H9 (cell line): ENCODE data around the gene MAML3. TPM values are rescaled to one million over a fixed set of nuclear protein-coding genes. Genes with fewer than 3 reads are reported as not detected.

Experiments used
- DNase-seq: peaks from one replicate; pipeline ENCODE4 v3.0.0-alpha.2; 2017
- H2AFZ ChIP-seq: one replicate; pipeline ENCODE4 v1.6.1; 2013; ENCODE audit warnings: mild to moderate bottlenecking, low read length, control low read depth, moderate library complexity
- H2AK5ac ChIP-seq: 2 replicates; pipeline ENCODE4 v1.6.1; 2013; ENCODE audit warnings: low read length, control low read depth, mixed read lengths; ENCODE audit not compliant: insufficient read length
- H2BK120ac ChIP-seq: one replicate; pipeline ENCODE4 v1.6.1; 2013; ENCODE audit warnings: low read depth, mild to moderate bottlenecking, low read length, control low read depth, inconsistent platforms; ENCODE audit not compliant: poor library complexity, severe bottlenecking
- H2BK12ac ChIP-seq: 2 replicates; pipeline ENCODE4 v1.6.1; 2013; ENCODE audit warnings: low read length, control low read depth, mixed read lengths, low read depth; ENCODE audit not compliant: insufficient read length
- H2BK15ac ChIP-seq: 2 replicates; pipeline ENCODE4 v1.6.1; 2013; ENCODE audit warnings: low read depth, low read length, control low read depth
- H2BK20ac ChIP-seq: one replicate; pipeline ENCODE4 v1.6.1; 2013; ENCODE audit warnings: low read depth, mild to moderate bottlenecking, low read length, control low read depth, inconsistent platforms; ENCODE audit not compliant: poor library complexity, severe bottlenecking
- H2BK5ac ChIP-seq: 2 replicates; pipeline ENCODE4 v1.6.1; 2013; ENCODE audit warnings: low read length, control low read depth, mixed read lengths; ENCODE audit not compliant: insufficient read length
- H3K14ac ChIP-seq: 2 replicates; pipeline ENCODE4 v1.6.1; 2013; ENCODE audit warnings: low read length, control low read depth; ENCODE audit not compliant: insufficient read depth
- H3K18ac ChIP-seq: 2 replicates; pipeline ENCODE4 v1.6.1; 2013; ENCODE audit warnings: low read depth, mild to moderate bottlenecking, mixed read lengths, low read length, control low read depth; ENCODE audit not compliant: insufficient read length
- H3K23ac ChIP-seq: 2 replicates; pipeline ENCODE4 v1.6.1; 2013; ENCODE audit warnings: low read length, control low read depth, mixed read lengths, low read depth; ENCODE audit not compliant: insufficient read length
- H3K23me2 ChIP-seq: 2 replicates; pipeline ENCODE4 v1.6.1; 2013; ENCODE audit warnings: low read depth, mild to moderate bottlenecking, mixed read lengths, low read length, control low read depth; ENCODE audit not compliant: insufficient read length, poor library complexity, severe bottlenecking
- H3K27ac ChIP-seq: 2 replicates; pipeline ENCODE4 v1.5.1; 2013; ENCODE audit warnings: low read length, control low read depth, mixed read lengths, low read depth; ENCODE audit not compliant: insufficient read length
- H3K27me3 ChIP-seq: 2 replicates; pipeline ENCODE4 v1.6.1; 2013; ENCODE audit warnings: low read length, control low read depth, inconsistent platforms; ENCODE audit not compliant: insufficient read depth
- H3K4ac ChIP-seq: 2 replicates; pipeline ENCODE4 v1.6.1; 2013; ENCODE audit warnings: low read depth, mild to moderate bottlenecking, control low read depth, inconsistent platforms, low read length, moderate library complexity
- H3K4me1 ChIP-seq: 2 replicates; pipeline ENCODE4 v1.6.1; 2013; ENCODE audit warnings: low read length, control low read depth, inconsistent platforms; ENCODE audit not compliant: insufficient read depth
- H3K4me2 ChIP-seq: 2 replicates; pipeline ENCODE4 v1.6.1; 2013; ENCODE audit warnings: low read length, control low read depth, mixed read lengths; ENCODE audit not compliant: insufficient read length, insufficient read depth
- H3K56ac ChIP-seq: 2 replicates; pipeline ENCODE4 v1.6.1; 2013; ENCODE audit warnings: low read depth, mild to moderate bottlenecking, mixed read lengths, low read length, control low read depth; ENCODE audit not compliant: insufficient read length
- H3K79me1 ChIP-seq: 2 replicates; pipeline ENCODE4 v1.6.1; 2013; ENCODE audit warnings: low read depth, mild to moderate bottlenecking, moderate library complexity, low read length, control low read depth, inconsistent platforms; ENCODE audit not compliant: insufficient read depth, poor library complexity, severe bottlenecking
- H3K79me2 ChIP-seq: 2 replicates; pipeline ENCODE4 v1.6.1; 2013; ENCODE audit warnings: low read length, control low read depth, inconsistent platforms; ENCODE audit not compliant: insufficient read depth
- H3K9ac ChIP-seq: 2 replicates; pipeline ENCODE4 v1.6.1; 2013; ENCODE audit warnings: low read length, control low read depth, mixed read lengths; ENCODE audit not compliant: insufficient read length; ENCODE audit errors: extremely low read depth
- H3K9me3 ChIP-seq: one replicate; pipeline ENCODE4 v1.6.1; 2013; ENCODE audit warnings: low read depth, low read length, inconsistent platforms; ENCODE audit not compliant: control insufficient read depth
- H3T11ph ChIP-seq: one replicate; pipeline ENCODE4 v1.6.1; 2013; ENCODE audit warnings: mild to moderate bottlenecking, low read length, control low read depth, inconsistent platforms
- H4K20me1 ChIP-seq: one replicate; pipeline ENCODE4 v1.6.1; 2013; ENCODE audit not compliant: control insufficient read depth, insufficient read length, insufficient read depth
- H4K5ac ChIP-seq: 2 replicates; pipeline ENCODE4 v1.6.1; 2013; ENCODE audit warnings: low read depth, mild to moderate bottlenecking, mixed read lengths, low read length, control low read depth; ENCODE audit not compliant: insufficient read length
- H4K8ac ChIP-seq: replicated peaks from 2 replicates; pipeline ENCODE4 v1.6.1; 2013; ENCODE audit warnings: low read length, control low read depth, mixed read lengths, low read depth; ENCODE audit not compliant: insufficient read length
- H4K91ac ChIP-seq: 2 replicates; pipeline ENCODE4 v1.6.1; 2013; ENCODE audit warnings: low read depth, mild to moderate bottlenecking, moderate library complexity, mixed read lengths, low read length, control low read depth; ENCODE audit not compliant: insufficient read length
- H3K27ac Mint-ChIP-seq, 3 experiments: 2 replicates in 2 of 3; 3 replicates in 1 of 3; pipeline ENCODE4 v1.8.0; 2020 to 2021; ENCODE audit warnings: mixed read lengths in 3 of 3, mild to moderate bottlenecking in 1 of 3, moderate library complexity in 1 of 3
- H3K27me3 Mint-ChIP-seq: 2 replicates; pipeline ENCODE4 v1.8.0; 2021; ENCODE audit warnings: low read depth, mild to moderate bottlenecking, moderate library complexity, mixed read lengths
- H3K36me3 Mint-ChIP-seq, 3 experiments: 2 replicates in 2 of 3; 3 replicates in 1 of 3; pipeline ENCODE4 v1.8.0; 2020 to 2021; ENCODE audit warnings: low read depth in 3 of 3, mixed read lengths in 3 of 3; ENCODE audit not compliant: insufficient read depth in 1 of 3
- H3K4me1 Mint-ChIP-seq, 2 experiments: 2 replicates each; pipeline ENCODE4 v1.8.0; 2020; ENCODE audit warnings: mixed read lengths in 2 of 2
- H3K4me3 Mint-ChIP-seq, 2 experiments: 2 replicates in 1 of 2; 3 replicates in 1 of 2; pipeline ENCODE4 v1.8.0; 2020 to 2021; ENCODE audit warnings: mild to moderate bottlenecking in 2 of 2, mixed read lengths in 2 of 2, moderate library complexity in 1 of 2
- H3K9me3 Mint-ChIP-seq, 2 experiments: 2 replicates in 1 of 2; 3 replicates in 1 of 2; pipeline ENCODE4 v1.8.0; 2020; ENCODE audit warnings: mild to moderate bottlenecking in 2 of 2, mixed read lengths in 2 of 2, moderate library complexity in 1 of 2
- CTCF ChIP-seq: fragments of 200-600 bp; sonication (generic); conservative IDR thresholded peaks from 3 replicates; pipeline ENCODE4 v1.8.0; 2021; ENCODE audit warnings: antibody characterized with exemption, mild to moderate bottlenecking
- whole genome bisulfite sequencing: extraction: QIAGEN DNeasy Blood & Tissue Kit; methylation state at CpG from one replicate; pipeline ENCODE4 v1.1.7; 2013; ENCODE audit warnings: missing lambda C conversion rate, low lambda C conversion rate, mixed read lengths; ENCODE audit not compliant: insufficient read length; ENCODE audit errors: extremely low coverage; 5-methylcytosine and 5-hydroxymethylcytosine counted together
- total RNA-seq: library from RNA; stranded (reverse); gene quantifications from 2 replicates; pipeline ENCODE4 v1.2.1, GENCODE V29; 2021

MAML3 gene
- total RNA-seq, 1 experiment from 2014 or later = 3.9 TPM

GRCh38 chr4:139676365-139676764 lies 477.6 kb downstream of the MAML3 start:
- H3K9me3 ChIP-seq = no peaks in the 10 kb centered on the region
- H3K79me2 ChIP-seq = no peaks in the 10 kb centered on the region
- no peak overlapping the region for H3K18ac ChIP-seq
- H3K4me2 ChIP-seq = no peak overlapping the region
- no peak overlapping the region for H2AFZ ChIP-seq
- no peaks in the 10 kb centered on the region for H3K27me3 ChIP-seq
- no peak overlapping the region for H4K91ac ChIP-seq
- no peaks in the 10 kb centered on the region for H3K23me2 ChIP-seq
- no peak overlapping the region for H4K8ac ChIP-seq
- Mint-ChIP-seq H3K27me3 (no peaks in the 10 kb centered on the region), H3K27ac (no peak overlapping the region), H3K4me1 (peaks cover 5 to 6% of the 10 kb centered on the region in 2 experiments; a peak in 2 of 4 replicates), H3K36me3 (peaks cover 3 to 8% (median 5%) of the 10 kb centered on the region in 3 experiments; a peak in 2 of 7 replicates), H3K9me3 (no peaks in the 10 kb centered on the region), H3K4me3 (no peak overlapping the region)
- H3K23ac ChIP-seq = no peak overlapping the region
- TF ChIP-seq CTCF = no peak
- no peak overlapping the region for H3T11ph ChIP-seq
- DNase-seq = no peak
- no peak overlapping the region for H2BK120ac ChIP-seq
- H4K5ac ChIP-seq = no peak overlapping the region
- no peaks in the 10 kb centered on the region for H4K20me1 ChIP-seq
- H2BK15ac ChIP-seq = no peak overlapping the region
- H3K4ac ChIP-seq = no peak overlapping the region
- no CpG with 5 or more reads among the region's 2 CpGs for WGBS
- no peak overlapping the region for H2BK12ac ChIP-seq
- no peak overlapping the region for H3K9ac ChIP-seq
- no peak overlapping the region for H3K56ac ChIP-seq
- H3K79me1 ChIP-seq = no peaks in the 10 kb centered on the region
- no peaks in the 10 kb centered on the region; the same call in 1 of the 2 replicates for H3K4me1 ChIP-seq
- H3K14ac ChIP-seq = no peak overlapping the region
- H2AK5ac ChIP-seq = no peak overlapping the region
- no peak overlapping the region for H2BK5ac ChIP-seq
- no peak overlapping the region for H2BK20ac ChIP-seq
- no peak overlapping the region for H3K27ac ChIP-seq
